Spleen (tissue), 7 donors: ENCODE data around the gene SF3B5.

Experiments
- CTCF ChIP-seq, 11 experiments: fragments of 200-600 bp in 7 of 11; fragments of 450-650 bp in 4 of 11; sonication (generic) in 4 of 11; IDR thresholded peaks in 8 of 11; conservative IDR thresholded peaks in 3 of 11; 1 replicate in 7 of 11; 2 replicates in 4 of 11; pipeline versions ENCODE4 v1.4.0 to v1.8.0; 2016 to 2021; ENCODE audit warnings: antibody characterized with exemption in 11 of 11, inconsistent platforms in 4 of 11, mild to moderate bottlenecking in 1 of 11
- POLR2A ChIP-seq, 3 donors: fragments of 450-650 bp; IDR thresholded peaks; one replicate each; pipeline ENCODE4 v1.5.1; 2017; ENCODE audit warnings: antibody characterized with exemption in 3 of 3, mild to moderate bottlenecking in 1 of 3
- POLR2AphosphoS5 ChIP-seq, 3 donors: sonication (generic); formaldehyde crosslinking; IDR thresholded peaks; one replicate each; pipeline ENCODE4 v1.5.1; 2017; ENCODE audit warnings: antibody characterized with exemption in 3 of 3
- donor health status: DM: no; HTN: no; CAD: no; lungs with moderate emphysema.
- donor health status: DM: no; HTN: no; CAD: no.
- donor health status: DM: no; HTN: no; CAD: no.

GRCh38 chr6:144122861-144123260 is 27.5 kb upstream of the SF3B5 start:
- TF ChIP-seq CTCF (IDR thresholded peaks at IDR 0.05 in 8 of 11, conservative IDR thresholded peaks at IDR 0.05 in 3 of 11) (no peak), POLR2AphosphoS5 (IDR thresholded peaks at IDR 0.05) (no peak), POLR2A (IDR thresholded peaks at IDR 0.05) (no peak)
